Peyer's patch (tissue), 4 donors: ENCODE data around the gene MAP3K21.

Experiments
- CTCF ChIP-seq, 6 experiments: fragments of 450-650 bp in 4 of 6; fragments of 200-600 bp in 2 of 6; sonication (generic) in 1 of 6; IDR thresholded peaks; one replicate each; pipeline ENCODE4 v1.5.1; 2017 to 2019; ENCODE audit warnings: antibody characterized with exemption in 6 of 6, mild to moderate bottlenecking in 3 of 6, moderate library complexity in 1 of 6
- POLR2A ChIP-seq, 2 donors: fragments of 450-650 bp; IDR thresholded peaks; one replicate each; pipeline ENCODE4 v1.5.1; 2017; ENCODE audit warnings: antibody characterized with exemption in 2 of 2, mild to moderate bottlenecking in 2 of 2, moderate library complexity in 2 of 2

- TF ChIP-seq CTCF (IDR thresholded peaks at IDR 0.05), result no peak
- no peak for TF ChIP-seq POLR2A (IDR thresholded peaks at IDR 0.05)
These were observed 45.0 kb upstream of the MAP3K21 start for GRCh38 chr1:233282582-233282886.
